ENCODE data around the gene MCM3AP. TPM values are rescaled to one million over a fixed set of nuclear protein-coding genes. Genes with fewer than 3 reads are reported as not detected.

The MCM3AP gene
- total RNA-seq, 2 experiments from 2014 or later = 71.1 to 106 TPM

DNA sequence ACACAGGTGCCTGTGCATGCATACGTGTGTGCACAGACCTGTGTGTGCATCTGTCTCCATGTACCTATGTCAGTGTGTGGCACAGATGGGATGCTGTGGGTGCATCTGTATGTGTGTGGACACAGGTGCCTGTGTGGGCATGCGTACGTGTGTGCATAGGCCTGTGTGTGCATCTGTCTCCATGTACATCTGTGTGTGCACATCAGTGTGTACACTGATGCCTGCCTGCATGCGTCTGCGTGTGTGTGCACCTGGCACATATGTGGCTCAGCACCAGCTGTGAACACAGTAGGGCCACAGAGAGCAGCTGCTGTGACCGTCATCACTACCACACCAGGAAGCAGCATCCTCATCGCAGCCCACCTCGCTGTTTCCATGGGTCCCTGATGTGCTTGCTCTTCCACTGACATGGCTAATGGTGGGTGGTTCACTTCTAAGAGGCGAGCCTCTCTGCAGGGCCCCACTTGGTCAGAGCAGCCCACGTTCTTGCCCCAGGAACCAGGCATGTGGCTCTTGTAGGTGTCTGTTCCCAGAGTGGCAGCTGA lies 91.5 kb downstream of the MCM3AP start:
- POLR2A ChIA-PET = no interaction called here

DNA sequence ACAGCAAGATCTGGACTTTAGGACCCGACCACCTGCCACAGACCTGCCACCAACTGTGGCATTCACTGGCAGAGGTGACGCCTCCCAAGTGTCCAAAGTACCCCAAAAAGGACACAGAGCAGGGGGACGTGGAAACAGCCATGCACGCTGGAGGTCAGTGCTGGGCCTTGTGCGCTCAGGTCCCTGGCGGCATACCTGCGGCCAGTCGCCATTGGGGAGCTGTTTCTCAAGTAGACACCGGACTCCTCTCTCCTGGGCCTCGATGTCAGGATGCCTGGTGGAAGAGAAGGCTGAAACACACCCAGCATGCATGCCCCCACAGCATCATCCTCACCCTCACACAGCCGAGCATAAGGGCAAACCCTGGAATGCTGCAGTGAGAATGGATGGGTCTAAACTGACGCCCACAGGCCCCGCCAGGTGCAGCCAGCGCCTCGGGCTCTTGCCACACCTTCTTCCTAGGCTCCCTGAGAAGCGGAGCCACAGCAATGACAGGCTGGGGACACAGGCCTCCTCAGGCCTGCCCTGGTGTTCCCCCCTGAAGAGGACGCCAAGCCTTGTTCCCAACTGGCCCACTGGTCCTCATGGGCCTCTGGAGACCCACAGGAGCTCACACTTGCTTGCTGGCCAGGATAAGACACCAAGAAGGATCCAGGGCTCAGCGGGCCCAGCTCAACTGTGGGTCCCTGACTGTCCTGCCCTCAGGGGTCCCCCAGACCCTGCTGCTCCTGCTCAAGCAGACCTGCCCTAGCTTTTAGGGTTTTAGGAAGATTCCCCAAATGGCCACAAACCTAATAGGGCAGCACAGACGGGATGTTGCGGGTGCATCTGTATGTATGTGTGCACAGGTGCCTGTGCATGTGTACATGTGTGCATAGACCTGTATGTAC lies 93.5 kb downstream of the MCM3AP start:
- H3K36me3 Mint-ChIP-seq (ENCODE audit: low read depth) = peaks cover 13% of the 10 kb centered on the region
- no peaks in the 10 kb centered on the region for H3K9me3 Mint-ChIP-seq (ENCODE audit: low read depth)
- POLR2A ChIA-PET = interaction anchor here (0.6 kb wide), 1 partner anchor 546 kb away, joined by 3 read pairs; no protein-coding TSS in a partner anchor
- no peaks in the 10 kb centered on the region for H3K27me3 Mint-ChIP-seq
- ATAC-seq = no peak
- intact Hi-C loops (cut with DNase I, micrococcal nuclease) = no loop called here
- CTCF ChIA-PET = interaction anchor here (1.5 kb wide), 1 partner anchor 48 kb away, joined by 4 read pairs; no protein-coding TSS in a partner anchor
- no peaks in the 10 kb centered on the region for H3K4me1 Mint-ChIP-seq
- H3K4me3 Mint-ChIP-seq = no peak overlapping the region
- no peak overlapping the region for H3K27ac Mint-ChIP-seq
- DNase-seq = no peak

More for the DNA sequence above, 91.5 kb downstream of the MCM3AP start:
- H3K4me3 Mint-ChIP-seq = no peak overlapping the region
- H3K4me1 Mint-ChIP-seq = no peaks in the 10 kb centered on the region
- intact Hi-C loops (cut with DNase I, micrococcal nuclease) = no loop called here
- peaks cover 19% of the 10 kb centered on the region for H3K36me3 Mint-ChIP-seq (ENCODE audit: low read depth)
- CTCF ChIA-PET = no interaction called here
- no peaks in the 10 kb centered on the region for H3K9me3 Mint-ChIP-seq (ENCODE audit: low read depth)
- H3K27me3 Mint-ChIP-seq = no peaks in the 10 kb centered on the region
- DNase-seq (no peak), ATAC-seq (no peak)
- no peak overlapping the region for H3K27ac Mint-ChIP-seq

DNA sequence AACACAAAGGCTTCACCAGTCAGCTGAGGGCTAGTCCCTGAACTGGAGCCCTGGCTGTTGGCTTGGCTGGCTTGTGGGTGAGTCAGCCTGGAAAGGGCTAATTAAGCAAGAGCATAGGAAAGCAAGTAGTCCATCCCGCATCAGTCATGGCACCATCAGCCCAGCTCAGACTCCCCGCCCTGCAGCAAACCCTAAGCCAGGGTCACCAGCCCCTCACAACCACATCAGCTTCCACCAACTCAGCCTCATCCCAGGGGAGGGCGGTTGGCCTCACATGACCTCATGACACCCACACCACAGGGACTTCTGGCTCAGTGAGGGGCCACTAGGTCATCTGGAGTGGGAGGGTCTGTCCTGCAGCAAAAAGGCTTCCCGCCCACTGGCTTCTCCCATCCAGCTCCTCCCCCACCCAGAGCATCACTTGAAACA lies 94.1 kb downstream of the MCM3AP start:
- Mint-ChIP-seq H3K4me3 (no peak overlapping the region), H3K4me1 (no peaks in the 10 kb centered on the region), H3K9me3 (ENCODE audit: low read depth) (no peaks in the 10 kb centered on the region), H3K27me3 (no peaks in the 10 kb centered on the region), H3K36me3 (ENCODE audit: low read depth) (peaks cover 7% of the 10 kb centered on the region), H3K27ac (no peak overlapping the region)
- POLR2A ChIA-PET = interaction anchor here (0.6 kb wide), 1 partner anchor 546 kb away, joined by 3 read pairs; no protein-coding TSS in a partner anchor
- DNase-seq = no peak
- intact Hi-C loops (cut with DNase I, micrococcal nuclease) = no loop called here
- no peak for ATAC-seq
- CTCF ChIA-PET = interaction anchor here (1.5 kb wide), 1 partner anchor 47 kb away, joined by 4 read pairs; no protein-coding TSS in a partner anchor

DNA sequence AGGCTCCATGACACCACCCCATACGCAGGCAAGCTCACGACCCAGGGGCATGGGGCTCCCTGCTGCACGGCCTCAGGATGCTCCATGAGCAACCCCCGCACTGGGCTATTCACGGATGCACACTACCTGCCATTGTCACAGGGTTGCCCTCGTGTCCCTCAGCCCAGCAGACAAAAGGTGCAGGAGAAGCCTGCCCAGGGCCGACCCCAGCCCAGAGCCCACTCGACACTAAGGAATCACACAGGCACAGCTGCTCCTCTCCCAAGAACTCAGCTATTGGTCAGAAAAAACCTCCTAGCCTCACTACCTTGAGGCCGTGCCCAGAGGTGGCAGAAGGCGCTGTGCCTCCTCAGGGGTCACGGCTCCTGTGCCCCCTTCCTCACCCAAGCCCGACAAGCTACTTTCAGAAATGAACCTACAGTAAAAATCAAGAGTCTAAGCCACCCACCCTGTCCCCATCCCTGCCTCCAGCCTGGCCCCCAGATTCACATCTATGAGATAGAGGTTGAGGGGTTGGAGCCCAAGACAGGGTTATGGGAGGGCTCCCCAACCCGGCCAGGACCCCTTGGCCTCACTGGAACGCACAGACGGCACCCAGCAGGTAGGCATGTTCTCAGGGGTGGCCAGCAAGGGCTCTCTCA lies 94.8 kb downstream of the MCM3AP start:
- ChIA-PET CTCF (interaction anchor here (1.5 kb wide), 1 partner anchor 47 kb away, joined by 4 read pairs; no protein-coding TSS in a partner anchor), POLR2A (no interaction called here)
- Mint-ChIP-seq H3K4me3 (no peak overlapping the region), H3K36me3 (ENCODE audit: low read depth) (peaks cover 5% of the 10 kb centered on the region), H3K9me3 (ENCODE audit: low read depth) (no peaks in the 10 kb centered on the region), H3K4me1 (no peaks in the 10 kb centered on the region), H3K27me3 (no peaks in the 10 kb centered on the region), H3K27ac (no peak overlapping the region)
- ATAC-seq (no peak), DNase-seq (no peak)
- intact Hi-C loops (cut with DNase I, micrococcal nuclease) = no loop called here

DNA sequence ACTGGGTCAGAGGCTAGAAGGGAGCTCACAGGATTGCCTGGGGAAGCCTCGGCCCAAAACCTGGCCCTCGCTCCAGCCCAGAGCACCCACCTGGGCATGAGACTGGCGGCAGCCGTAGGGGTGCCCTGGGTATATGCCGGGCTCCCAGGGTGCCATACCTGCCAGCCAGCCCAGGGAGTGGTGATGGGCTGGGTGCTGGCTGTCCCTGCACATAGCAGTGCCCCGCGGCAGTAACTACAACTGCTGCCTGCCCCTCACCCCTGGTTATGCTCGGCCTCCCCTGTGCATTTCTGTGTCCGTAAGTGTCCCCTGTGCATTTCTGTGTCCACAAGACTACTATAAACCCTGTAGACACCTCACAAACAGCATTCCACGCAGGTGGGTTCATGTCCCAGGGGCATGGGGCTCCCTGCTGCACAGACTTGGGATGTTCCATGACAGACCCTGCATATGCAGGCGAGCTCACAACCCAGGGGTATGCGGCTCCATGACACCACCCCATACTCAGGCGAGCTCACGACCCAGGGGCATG lies 95.4 kb downstream of the MCM3AP start:
- Mint-ChIP-seq H3K27ac (no peak overlapping the region), H3K9me3 (ENCODE audit: low read depth) (no peaks in the 10 kb centered on the region), H3K27me3 (no peaks in the 10 kb centered on the region), H3K4me1 (peaks cover under 1% of the 10 kb centered on the region), H3K36me3 (ENCODE audit: low read depth) (peaks cover 5% of the 10 kb centered on the region), H3K4me3 (no peak overlapping the region)
- ATAC-seq = no peak
- intact Hi-C loops (cut with DNase I, micrococcal nuclease) = loop anchor here in 1 of 2 experiments (2.0 kb wide), 1 partner anchor 37 kb away; no protein-coding TSS in a partner anchor
- POLR2A ChIA-PET = no interaction called here
- no peak for DNase-seq
- CTCF ChIA-PET = interaction anchor here (1.5 kb wide), 1 partner anchor 46 kb away, joined by 4 read pairs; no protein-coding TSS in a partner anchor

DNA sequence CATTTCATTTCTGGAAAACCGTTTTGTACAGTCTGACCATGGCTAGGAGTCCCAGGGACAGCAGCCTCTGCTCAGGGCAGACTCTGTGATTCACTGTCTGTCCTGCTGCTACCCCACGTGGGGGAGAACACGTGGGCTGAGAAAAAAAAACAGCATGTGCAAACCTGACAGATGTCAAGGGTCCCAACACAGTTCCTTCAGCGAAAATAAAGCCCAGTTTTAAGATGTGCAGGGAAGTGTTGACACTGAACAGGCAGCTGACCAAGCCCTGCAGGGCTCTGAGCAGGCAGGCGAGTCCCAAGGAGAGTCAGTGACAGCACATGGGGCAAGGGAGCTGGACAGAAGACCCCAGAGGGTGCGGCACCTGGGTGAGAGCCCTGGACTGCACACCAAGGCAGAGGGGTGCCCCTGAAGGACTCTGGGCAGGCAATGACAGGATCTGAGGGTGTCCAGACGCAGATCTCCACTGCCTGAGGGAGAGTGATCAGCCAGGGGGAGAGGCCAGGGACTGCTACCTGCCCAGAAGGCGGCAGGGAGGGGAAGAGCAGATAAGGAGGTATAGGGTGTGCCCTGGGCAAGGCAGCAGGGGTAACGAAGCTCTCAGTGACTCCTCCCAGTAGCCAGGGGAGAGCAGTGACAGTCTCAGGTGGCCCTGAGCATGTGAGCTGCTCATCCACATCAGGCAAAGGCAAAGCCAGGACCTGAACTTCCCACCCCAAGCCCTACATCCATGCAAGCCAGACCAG lies 96.0 kb downstream of the MCM3AP start:
- no peak for DNase-seq
- POLR2A ChIA-PET = no interaction called here
- Mint-ChIP-seq H3K4me3 (no peak overlapping the region), H3K27me3 (no peaks in the 10 kb centered on the region), H3K9me3 (ENCODE audit: low read depth) (no peaks in the 10 kb centered on the region), H3K36me3 (ENCODE audit: low read depth) (peaks cover 5% of the 10 kb centered on the region), H3K4me1 (peaks cover 4% of the 10 kb centered on the region), H3K27ac (no peak overlapping the region)
- CTCF ChIA-PET = no interaction called here
- intact Hi-C loops (cut with DNase I, micrococcal nuclease) = loop anchor here in 1 of 2 experiments (2.0 kb wide), 1 partner anchor 37 kb away; no protein-coding TSS in a partner anchor
- no peak for ATAC-seq

DNA sequence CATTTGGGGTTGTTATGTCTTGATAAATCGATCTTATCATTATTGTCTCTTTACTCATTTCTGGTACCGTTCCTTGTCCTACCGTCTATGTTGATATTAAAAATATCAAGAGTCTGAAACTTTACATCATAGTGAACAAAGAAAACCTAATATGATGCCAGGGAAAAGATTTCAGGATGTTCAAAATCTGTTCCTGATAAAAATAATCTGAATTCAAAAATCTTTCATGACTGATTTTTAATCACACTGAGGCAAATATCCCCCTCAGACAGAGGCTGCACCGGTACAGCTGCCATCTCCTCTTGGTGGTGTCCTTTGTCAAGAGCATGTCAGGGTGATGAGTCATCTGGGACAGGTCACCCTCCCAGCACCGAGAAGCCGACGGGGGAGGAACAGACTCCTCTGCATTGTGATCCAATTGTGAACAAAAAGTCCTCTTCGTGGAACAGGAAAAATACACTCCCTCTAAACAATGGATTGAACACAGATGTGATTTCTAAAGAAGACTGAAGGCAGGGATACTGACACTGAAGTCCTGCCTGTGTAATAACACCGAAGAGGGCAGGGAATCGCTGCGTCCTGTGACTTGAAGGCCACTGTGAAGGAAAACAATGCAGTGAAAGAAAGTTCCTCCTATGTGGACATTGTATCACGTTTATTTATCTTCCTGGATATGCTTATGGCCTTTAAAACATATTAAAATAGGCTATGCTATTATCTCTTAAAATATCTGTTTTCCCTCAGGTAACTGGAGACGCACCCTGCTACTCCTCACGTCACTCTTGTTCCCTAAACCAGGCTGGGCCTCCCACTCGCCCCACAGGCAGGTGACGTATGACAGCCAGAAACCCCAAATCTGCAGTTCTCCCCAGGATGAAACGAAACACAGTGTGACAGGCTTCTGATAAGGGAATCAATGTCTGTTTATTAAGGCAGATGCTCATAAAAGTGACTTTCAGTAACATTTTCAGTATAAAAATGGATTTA lies 96.9 kb downstream of the MCM3AP start:
- CTCF ChIA-PET = interaction anchor here (0.6 kb wide), 1 partner anchor 13 kb away, joined by 3 read pairs; no protein-coding TSS in a partner anchor
- ATAC-seq = no peak
- H3K27ac Mint-ChIP-seq = no peak overlapping the region
- intact Hi-C loops (cut with DNase I, micrococcal nuclease) = loop anchor here in 1 of 2 experiments (2.0 kb wide), 1 partner anchor 38 kb away; no protein-coding TSS in a partner anchor
- H3K4me3 Mint-ChIP-seq = no peak overlapping the region
- DNase-seq = no peak
- POLR2A ChIA-PET = no interaction called here
- no peaks in the 10 kb centered on the region for H3K27me3 Mint-ChIP-seq
- H3K36me3 Mint-ChIP-seq (ENCODE audit: low read depth) = peaks cover 2% of the 10 kb centered on the region
- peaks cover 4% of the 10 kb centered on the region for H3K4me1 Mint-ChIP-seq
- H3K9me3 Mint-ChIP-seq (ENCODE audit: low read depth) = no peaks in the 10 kb centered on the region

DNA sequence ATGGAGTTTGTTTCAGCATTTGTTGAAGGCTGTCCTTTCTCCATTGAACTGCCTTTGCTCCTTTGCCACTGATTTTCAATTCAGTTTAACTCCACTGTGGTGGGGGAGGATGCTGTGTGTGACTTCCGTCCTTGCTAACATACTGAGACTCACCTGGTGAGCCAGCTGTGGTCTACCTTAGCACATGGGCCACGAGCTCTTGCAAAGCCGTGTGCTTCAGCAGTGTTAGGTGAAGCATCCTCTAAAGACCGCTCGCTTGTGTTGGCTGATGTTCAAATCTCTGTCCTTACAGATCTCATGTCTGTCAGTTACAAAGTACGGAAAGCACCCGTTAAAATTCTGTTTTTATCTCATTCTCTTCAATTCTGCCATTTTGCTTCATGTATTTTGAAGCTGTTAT lies 97.6 kb downstream of the MCM3AP start:
- peaks cover 4% of the 10 kb centered on the region for H3K4me1 Mint-ChIP-seq
- ChIA-PET POLR2A (no interaction called here), CTCF (no interaction called here)
- DNase-seq (no peak), ATAC-seq (no peak)
- no peak overlapping the region for H3K27ac Mint-ChIP-seq
- H3K9me3 Mint-ChIP-seq (ENCODE audit: low read depth) = no peaks in the 10 kb centered on the region
- no peak overlapping the region for H3K4me3 Mint-ChIP-seq
- no peaks in the 10 kb centered on the region for H3K27me3 Mint-ChIP-seq
- intact Hi-C loops (cut with DNase I, micrococcal nuclease) = loop anchor here in 1 of 2 experiments (2.0 kb wide), 1 partner anchor 39 kb away; no protein-coding TSS in a partner anchor
- H3K36me3 Mint-ChIP-seq (ENCODE audit: low read depth) = no peaks in the 10 kb centered on the region

DNA sequence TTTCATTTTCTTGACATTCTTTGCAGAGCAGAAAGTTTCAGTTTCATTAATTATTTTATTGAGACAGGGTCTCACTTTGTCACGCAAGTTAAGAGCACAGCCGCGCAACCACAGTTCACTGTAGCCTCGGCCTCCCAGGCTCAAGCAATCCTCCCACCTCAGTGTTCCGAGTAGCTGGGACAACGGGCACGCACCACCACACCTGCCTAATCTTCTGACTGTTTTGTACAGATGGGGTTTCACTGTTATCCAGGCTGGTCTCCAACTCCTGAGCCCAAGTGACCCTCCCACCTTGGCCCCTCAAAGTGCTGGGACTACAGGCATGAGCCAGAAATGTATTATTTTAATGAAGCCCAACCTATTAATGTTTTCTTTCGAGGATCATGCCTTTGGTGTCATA lies 98.2 kb downstream of the MCM3AP start:
- no peak overlapping the region for H3K27ac Mint-ChIP-seq
- no peak for ATAC-seq
- no peak for DNase-seq
- H3K4me1 Mint-ChIP-seq = peaks cover 4% of the 10 kb centered on the region
- POLR2A ChIA-PET = no interaction called here
- intact Hi-C loops (cut with DNase I, micrococcal nuclease) = no loop called here
- no peak overlapping the region for H3K4me3 Mint-ChIP-seq
- no peaks in the 10 kb centered on the region for H3K36me3 Mint-ChIP-seq (ENCODE audit: low read depth)
- no peaks in the 10 kb centered on the region for H3K9me3 Mint-ChIP-seq (ENCODE audit: low read depth)
- CTCF ChIA-PET = no interaction called here
- no peaks in the 10 kb centered on the region for H3K27me3 Mint-ChIP-seq

DNA sequence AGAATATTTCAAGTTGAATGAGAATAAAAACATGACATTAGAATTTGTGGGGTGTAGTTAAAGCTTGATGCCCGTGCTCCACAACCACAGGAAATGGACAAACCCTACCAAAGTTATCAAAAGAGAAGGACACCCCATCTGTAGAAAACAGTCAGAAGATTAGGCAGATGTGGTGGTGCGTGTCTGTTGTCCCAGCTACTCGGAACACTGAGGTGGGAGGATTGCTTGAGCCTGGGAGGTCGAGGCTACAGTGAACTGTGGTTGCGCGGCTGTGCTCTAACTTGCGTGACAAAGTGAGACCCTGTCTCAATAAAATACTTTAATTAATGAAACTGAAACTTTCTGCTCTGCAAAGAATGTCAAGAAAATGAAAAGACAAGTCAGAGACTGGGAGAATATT lies 99.7 kb downstream of the MCM3AP start:
- Mint-ChIP-seq H3K27ac (no peak overlapping the region), H3K27me3 (no peaks in the 10 kb centered on the region), H3K9me3 (ENCODE audit: low read depth) (no peaks in the 10 kb centered on the region), H3K36me3 (ENCODE audit: low read depth) (no peaks in the 10 kb centered on the region), H3K4me3 (no peak overlapping the region), H3K4me1 (peaks cover 4% of the 10 kb centered on the region)
- DNase-seq (no peak), ATAC-seq (no peak)
- POLR2A ChIA-PET = no interaction called here
- CTCF ChIA-PET = no interaction called here
- intact Hi-C loops (cut with DNase I, micrococcal nuclease) = no loop called here
